HG03103 (cell line): ENCODE results near the gene MCUR1.
"Not testable (repeated sequence)": the region's sequence is repeated elsewhere in the genome, so short reads cannot be mapped to it uniquely, and the experiment has no call there.

Experiments used
- ATAC-seq: cut with Tn5 transposase; IDR thresholded peaks from one replicate; pipeline ENCODE4 v1.9.1; 2021; ENCODE audit warnings: low read depth; ENCODE audit not compliant: unreplicated experiment

MCUR1 gene

DNA sequence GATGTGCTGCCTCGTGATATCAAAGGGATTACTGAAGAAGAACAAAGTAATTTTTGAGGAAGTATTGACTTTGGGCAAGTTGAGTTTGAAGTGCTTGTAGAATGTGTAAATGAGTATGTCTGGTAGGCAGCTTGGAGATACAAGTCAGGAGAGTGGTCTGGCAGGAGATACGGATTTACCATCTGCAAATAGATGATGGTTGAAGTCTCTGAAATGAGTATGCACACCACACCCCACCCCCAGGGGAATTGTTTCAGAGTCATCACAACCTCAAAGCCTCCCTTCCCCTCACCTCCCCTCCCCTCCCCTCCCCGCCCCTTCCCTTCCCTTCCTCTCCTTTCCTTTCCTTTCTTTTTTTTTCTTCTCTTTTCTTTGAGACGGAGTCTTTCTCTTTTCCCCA lies 16.4 kb upstream of the MCUR1 start:
- ATAC-seq: no peak

- ATAC-seq: not testable (repeated sequence)
These were observed 15.1 kb upstream of the MCUR1 start for GRCh38 chr6:13829419-13829818.

DNA sequence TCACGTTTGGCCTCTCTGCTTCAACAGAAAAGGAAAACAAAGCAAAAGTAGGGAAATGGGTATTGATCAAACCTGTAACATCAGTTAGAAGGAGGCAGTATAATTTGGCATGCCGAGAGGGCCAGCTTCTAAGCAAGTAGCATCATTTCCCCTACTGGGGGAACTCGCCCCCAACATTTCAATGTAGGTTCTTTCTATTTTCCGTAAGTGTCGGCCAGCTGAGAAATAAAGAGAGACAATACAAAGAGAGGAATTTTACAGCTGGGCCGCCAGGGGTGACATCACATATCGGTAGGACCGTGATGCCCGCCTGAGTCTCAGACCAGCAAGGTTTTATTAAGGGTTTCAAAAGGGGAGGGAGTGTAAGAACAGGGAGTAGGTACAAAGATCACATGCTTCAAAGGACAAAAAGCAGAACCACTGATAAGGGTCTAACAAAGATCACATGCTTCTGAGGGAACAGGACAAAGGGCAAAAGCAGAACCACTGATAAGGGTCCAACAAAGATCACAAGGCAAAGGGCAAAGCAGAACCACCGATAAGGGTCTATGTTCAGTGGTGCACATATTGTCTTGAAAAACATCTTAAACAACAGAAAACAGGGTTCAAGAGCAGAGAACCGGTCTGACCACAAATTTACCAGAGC lies 14.4 kb upstream of the MCUR1 start:
- ATAC-seq: not testable (repeated sequence)

GRCh38 chr6:13827032-13827431 lies 12.7 kb upstream of the MCUR1 start:
- ATAC-seq: no peak

DNA sequence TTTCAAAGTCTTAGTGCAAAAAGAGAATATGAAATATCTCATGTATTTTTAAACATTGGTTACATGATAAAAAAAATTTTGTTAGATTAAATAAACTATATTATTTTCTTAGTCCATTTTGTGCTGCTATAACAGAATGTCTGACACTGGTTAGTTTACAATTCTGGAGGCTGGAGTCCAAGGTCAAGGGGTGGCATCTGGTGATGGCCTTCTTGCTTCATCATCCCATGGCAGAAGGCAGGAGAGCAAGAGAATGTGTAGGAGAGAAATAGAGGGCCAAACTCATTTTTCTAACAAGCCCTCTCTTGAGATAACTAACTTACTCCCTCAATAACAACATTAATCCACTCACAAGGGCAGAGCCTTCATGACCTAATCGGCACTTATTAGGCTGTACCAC lies 11.5 kb upstream of the MCUR1 start:
- no peak for ATAC-seq

DNA sequence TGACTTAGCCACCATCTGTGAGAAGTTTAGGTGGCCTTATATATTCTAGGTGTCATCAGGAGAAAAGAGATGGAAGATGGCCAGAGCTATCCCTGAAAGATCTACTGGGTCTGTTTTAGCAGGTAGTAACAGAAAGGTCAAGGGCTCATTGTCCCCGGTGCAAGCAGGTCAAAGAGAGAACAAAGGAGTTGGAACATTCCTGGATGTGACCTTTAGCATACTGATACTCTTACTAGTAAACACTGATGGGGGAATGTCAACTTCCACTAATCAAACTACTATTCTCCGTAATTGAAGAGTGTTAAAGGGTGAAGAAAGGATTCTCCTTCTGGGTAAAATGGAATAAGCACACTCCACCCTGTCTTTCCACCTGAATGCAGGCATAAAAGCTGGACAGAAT lies 4.0 kb upstream of the MCUR1 start:
- no peak for ATAC-seq

GRCh38 chr6:13814938-13815575 lies 700 bp upstream of the MCUR1 start:
- no peak for ATAC-seq

DNA sequence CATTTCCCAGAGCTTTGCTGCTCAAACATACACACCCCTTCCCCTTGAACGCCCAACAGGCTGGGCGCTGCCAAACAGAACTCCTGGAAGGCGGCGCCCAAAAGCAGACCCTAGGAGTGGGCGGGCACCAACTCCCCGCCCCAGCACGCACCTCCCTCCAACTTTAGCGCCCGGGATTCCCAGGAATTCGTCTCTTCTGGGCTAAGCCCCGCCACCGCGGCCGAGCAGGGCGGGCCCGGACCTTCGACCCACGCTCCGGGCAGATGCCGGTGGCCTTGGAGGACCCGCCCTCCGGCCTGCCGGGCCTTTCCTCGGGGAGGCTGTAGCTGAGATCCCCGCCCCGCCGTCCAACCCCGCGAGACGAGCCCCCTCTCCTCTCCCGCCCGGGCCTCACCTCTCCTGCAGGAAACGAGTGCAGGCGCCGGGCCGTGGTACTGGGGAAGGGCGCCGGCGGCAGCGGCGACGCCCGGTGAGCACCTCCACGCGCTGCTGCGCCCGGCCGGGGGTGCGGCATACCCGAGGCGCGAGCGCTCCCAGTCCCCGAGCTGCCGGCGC lies 659 bp downstream of the MCUR1 start:
- peak; percentile 28 for ATAC-seq

DNA sequence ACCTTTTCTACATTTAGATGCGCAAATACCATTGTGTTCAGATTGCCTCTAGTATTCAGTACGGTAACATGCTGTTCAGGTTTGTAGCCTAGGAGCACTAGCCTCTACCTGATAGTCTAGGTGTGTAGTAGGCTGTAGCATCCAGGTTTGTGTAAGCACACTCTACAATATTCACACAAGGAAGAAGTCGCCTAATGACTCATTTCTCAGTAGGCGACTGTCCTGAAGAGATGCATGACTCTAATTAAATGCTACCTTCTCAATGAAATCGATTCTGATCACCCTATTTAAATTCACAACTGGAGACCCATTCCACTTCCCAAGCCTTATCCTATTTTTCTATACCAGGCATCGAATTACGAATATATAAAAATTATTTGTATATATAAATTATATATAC lies 1.3 kb downstream of the MCUR1 start:
- no peak for ATAC-seq

- ATAC-seq: no peak
These were observed 2.1 kb downstream of the MCUR1 start for GRCh38 chr6:13812359-13812642.

DNA sequence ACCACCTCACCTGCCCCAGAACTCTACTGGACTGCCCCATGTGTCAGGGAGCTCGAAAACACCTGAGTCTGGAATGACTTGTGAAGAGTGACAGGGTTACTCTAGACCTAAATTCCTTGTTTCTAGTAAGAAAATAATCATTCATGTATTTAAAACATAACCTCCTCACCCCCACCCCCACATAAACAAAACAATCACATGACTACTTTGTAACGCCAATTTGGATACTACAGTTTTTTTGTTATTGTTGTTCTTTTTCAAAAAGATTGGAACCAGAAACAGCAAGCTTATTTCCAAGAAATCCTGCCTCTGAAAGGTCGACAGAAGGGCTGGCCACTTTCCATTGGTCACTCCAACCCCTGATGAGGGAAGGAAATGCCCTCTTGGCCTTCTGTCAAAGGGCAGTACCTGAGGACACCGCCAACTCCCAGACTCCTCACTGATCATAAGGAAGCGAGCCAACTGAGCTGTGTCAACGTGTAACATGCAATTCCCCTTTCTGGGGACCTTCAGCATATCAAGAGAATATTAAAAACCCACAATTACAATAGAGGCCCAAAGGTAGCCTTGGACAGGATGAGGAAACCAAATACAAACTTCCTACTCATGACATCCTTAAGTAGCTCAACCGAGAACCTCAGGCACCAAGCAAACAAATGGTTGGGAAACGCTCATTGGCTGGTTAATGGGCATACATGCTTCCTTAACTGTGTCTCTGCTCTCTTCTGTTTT lies 2.6 kb downstream of the MCUR1 start:
- ATAC-seq: no peak

GRCh38 chr6:13810688-13811446 lies 3.5 kb downstream of the MCUR1 start:
- no peak for ATAC-seq

DNA sequence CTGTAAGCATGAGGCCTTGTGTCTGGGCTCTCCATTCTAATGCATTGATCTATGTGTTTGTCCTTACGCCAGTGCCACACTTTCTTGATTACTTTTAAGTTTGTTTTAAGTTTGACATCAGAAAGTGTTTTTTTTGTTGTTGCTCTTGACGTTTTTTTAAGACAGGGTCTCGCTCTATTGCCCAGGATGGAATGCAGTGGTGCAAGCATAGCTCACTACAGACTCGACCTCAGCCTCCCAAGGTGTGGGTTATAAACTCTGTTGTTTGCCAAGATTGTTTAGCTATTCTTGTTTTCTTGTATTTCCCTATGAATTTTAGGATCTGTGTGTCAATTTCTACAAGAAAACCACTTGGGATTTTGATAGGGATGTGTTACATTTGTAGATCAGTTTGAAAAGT lies 5.6 kb downstream of the MCUR1 start:
- ATAC-seq: no peak

DNA sequence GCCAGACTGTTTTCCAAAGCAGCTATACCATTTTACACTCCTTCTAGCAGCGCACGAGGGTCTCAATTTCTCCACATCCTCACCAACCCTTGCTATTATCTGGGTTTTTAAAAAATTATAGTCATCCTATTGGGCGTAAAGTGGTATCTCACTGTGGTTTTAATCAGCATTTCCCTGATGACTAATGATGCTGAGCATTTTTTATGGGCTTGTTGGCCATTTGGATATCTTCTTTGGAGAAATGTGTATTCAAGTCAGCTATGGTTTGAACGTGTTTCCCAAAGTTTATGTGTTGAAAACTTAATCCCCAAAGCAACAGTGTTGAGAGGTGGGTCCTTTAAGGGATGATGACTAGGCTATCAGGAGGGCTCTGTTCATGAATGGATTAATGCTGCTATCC lies 6.7 kb downstream of the MCUR1 start:
- ATAC-seq: no peak

DNA sequence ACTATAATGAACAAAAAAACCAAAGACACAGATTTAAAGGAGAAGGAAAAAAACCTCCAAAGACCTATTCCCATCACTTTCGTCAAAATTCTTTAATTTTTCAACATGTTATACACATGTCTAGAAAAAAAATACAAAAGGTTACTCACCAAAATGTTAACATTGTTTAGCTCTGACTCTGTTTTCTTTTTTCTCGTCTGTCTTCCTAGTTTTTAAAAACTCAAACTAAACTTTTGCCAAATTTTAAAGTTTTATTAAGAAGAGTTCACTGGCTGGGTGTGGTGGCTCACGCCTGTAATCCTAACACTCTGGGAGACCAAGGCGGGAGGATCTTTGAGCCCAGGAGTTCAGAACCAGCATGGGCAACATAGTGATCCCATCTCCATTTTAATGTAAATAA lies 10.8 kb downstream of the MCUR1 start:
- ATAC-seq: no peak

GRCh38 chr6:13800615-13801014 lies 13.7 kb downstream of the MCUR1 start:
- no peak for ATAC-seq

- ATAC-seq: no peak
These were observed 17.6 kb downstream of the MCUR1 start for GRCh38 chr6:13796781-13797180.

- ATAC-seq: peak; percentile 87
These were observed 19.2 kb downstream of the MCUR1 start for GRCh38 chr6:13795041-13795750.

GRCh38 chr6:13794184-13794583 lies 20.2 kb downstream of the MCUR1 start:
- no peak for ATAC-seq

GRCh38 chr6:13789746-13790145 lies 24.6 kb downstream of the MCUR1 start:
- no peak for ATAC-seq

GRCh38 chr6:13788820-13789219 lies 25.5 kb downstream of the MCUR1 start:
- no peak for ATAC-seq
